NT2/D1 (cell line): ENCODE results near the gene CRADD.

Experiments
- SUZ12 ChIP-seq: IDR thresholded peaks from 2 replicates; pipeline ENCODE4 v1.6.1; 2011; ENCODE audit not compliant: insufficient read length, insufficient read depth; ENCODE audit errors: extremely low read depth
- YY1 ChIP-seq: IDR thresholded peaks from 2 replicates; pipeline ENCODE4 v1.6.1; 2011; ENCODE audit not compliant: insufficient read length, insufficient read depth

- TF ChIP-seq YY1 = no peak
- no peak for TF ChIP-seq SUZ12
Measured at GRCh38 chr12:93825931-93826555, 148.9 kb downstream of the CRADD start.
